DND-41 (cell line): ENCODE results near the gene RGS19.

Experiments used
- EZH2 ChIP-seq: IDR thresholded peaks from 3 replicates; pipeline ENCODE4 v1.6.1; 2012; ENCODE audit warnings: borderline replicate concordance, low read depth, mild to moderate bottlenecking, moderate library complexity, low read length, inconsistent platforms; ENCODE audit not compliant: severe bottlenecking
- TF ChIP-seq, protein P1 (sequence below): IDR thresholded peaks from 2 replicates; pipeline ENCODE4 v1.5.1; 2012; ENCODE audit warnings: borderline replicate concordance, low read length, moderate library complexity, mild to moderate bottlenecking; ENCODE audit not compliant: poor library complexity, severe bottlenecking; ENCODE audit errors: extremely low read depth

DNA sequence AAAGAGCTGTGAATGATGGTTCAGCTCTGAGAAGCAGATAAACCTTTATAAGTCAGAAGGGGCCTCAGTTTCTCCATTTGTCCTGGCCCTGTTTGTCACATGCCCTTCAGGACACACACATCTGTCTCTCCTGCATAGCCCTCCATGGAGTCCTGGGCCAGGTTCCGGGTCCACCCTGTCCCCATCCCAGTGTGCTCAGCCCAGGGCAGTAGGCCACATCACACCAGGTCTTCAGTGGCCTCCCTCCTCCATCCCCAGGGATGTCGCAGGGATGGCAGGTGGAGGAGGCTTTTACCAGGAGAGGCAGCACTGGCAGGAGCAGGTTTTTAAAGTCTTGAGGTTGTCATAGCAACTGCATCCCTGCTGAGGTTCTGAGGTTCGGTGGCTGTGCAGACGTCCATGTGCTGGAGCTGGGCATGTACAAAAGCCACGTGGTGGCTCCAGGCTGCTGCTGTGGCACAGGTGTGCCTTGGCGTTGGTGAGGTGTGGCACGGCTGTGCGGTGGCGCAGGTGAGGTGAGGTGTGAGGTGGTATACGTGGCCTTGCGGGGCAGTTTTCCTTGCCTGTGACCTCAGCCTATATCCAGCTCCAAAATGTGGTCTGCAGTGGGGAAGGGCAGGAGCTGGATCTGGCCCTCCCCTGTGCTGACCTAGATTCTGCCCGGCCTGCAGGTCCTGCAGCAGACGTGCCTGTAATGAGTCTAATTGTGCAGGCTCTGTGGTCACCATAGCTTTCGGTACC is 36.0 kb upstream of the RGS19 start:
- TF ChIP-seq, protein P1, sequence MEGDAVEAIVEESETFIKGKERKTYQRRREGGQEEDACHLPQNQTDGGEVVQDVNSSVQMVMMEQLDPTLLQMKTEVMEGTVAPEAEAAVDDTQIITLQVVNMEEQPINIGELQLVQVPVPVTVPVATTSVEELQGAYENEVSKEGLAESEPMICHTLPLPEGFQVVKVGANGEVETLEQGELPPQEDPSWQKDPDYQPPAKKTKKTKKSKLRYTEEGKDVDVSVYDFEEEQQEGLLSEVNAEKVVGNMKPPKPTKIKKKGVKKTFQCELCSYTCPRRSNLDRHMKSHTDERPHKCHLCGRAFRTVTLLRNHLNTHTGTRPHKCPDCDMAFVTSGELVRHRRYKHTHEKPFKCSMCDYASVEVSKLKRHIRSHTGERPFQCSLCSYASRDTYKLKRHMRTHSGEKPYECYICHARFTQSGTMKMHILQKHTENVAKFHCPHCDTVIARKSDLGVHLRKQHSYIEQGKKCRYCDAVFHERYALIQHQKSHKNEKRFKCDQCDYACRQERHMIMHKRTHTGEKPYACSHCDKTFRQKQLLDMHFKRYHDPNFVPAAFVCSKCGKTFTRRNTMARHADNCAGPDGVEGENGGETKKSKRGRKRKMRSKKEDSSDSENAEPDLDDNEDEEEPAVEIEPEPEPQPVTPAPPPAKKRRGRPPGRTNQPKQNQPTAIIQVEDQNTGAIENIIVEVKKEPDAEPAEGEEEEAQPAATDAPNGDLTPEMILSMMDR, result no peak
- no peak for TF ChIP-seq EZH2
